ENCODE data around the gene TMA7.
"Not testable (repeated sequence)": the region's sequence is repeated elsewhere in the genome, so short reads cannot be mapped to it uniquely, and the experiment has no call there.

TMA7 gene

GRCh38 chr3:48446425-48447193 lies 6.6 kb downstream of the TMA7 start, which contains the start of gene ATRIP:
ATRIP (plus strand) TSS chr3:48446737; CDS start chr3:48446846, 109 bp downstream.
- DNase-seq (ENCODE audit: insufficient read length) (peak; percentile 94), FAIRE-seq (peak; percentile 91)
- TF ChIP-seq TAF1 (IDR thresholded peaks at IDR 0.05; ENCODE audit: borderline replicate concordance, low read depth, low read length), result peak; percentile 90
- peak; percentile 83 for TF ChIP-seq POLR2AphosphoS5 (IDR thresholded peaks at IDR 0.05; ENCODE audit: low read depth, low read length)
- peak; percentile 97 for TF ChIP-seq POLR2A (IDR thresholded peaks at IDR 0.05; ENCODE audit: low read depth, low read length)

GRCh38 chr3:48451270-48451669 lies 11.2 kb downstream of the TMA7 start:
- no peak for FAIRE-seq
- TF ChIP-seq POLR2A (IDR thresholded peaks at IDR 0.05; ENCODE audit: low read depth, low read length) (no peak), TAF1 (IDR thresholded peaks at IDR 0.05; ENCODE audit: borderline replicate concordance, low read depth, low read length) (no peak), POLR2AphosphoS5 (IDR thresholded peaks at IDR 0.05; ENCODE audit: low read depth, low read length) (no peak)
- no peak for DNase-seq (ENCODE audit: insufficient read length)

DNA sequence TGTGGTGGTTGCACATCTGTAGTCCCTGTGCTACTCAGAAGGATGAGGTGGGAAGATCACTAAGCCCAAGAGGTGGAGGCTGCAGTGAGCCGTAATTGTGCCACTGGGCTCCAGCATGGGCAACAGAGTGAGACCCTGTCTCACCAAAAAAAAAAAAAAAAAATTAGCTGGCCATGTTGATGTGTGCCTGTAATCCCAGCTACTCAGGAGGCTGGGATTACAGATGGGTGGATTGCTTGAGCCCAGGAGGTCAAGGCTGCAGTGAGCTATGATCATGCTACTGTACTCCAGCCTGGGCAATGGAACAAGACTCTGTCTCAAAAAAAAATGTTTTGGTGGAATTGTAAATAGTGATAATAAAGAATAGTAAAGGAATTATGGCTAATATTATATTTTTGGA lies 16.4 kb downstream of the TMA7 start:
- FAIRE-seq (no peak), DNase-seq (ENCODE audit: insufficient read length) (no peak)
- TF ChIP-seq POLR2A (IDR thresholded peaks at IDR 0.05; ENCODE audit: low read depth, low read length) (no peak), TAF1 (IDR thresholded peaks at IDR 0.05; ENCODE audit: borderline replicate concordance, low read depth, low read length) (no peak)

DNA sequence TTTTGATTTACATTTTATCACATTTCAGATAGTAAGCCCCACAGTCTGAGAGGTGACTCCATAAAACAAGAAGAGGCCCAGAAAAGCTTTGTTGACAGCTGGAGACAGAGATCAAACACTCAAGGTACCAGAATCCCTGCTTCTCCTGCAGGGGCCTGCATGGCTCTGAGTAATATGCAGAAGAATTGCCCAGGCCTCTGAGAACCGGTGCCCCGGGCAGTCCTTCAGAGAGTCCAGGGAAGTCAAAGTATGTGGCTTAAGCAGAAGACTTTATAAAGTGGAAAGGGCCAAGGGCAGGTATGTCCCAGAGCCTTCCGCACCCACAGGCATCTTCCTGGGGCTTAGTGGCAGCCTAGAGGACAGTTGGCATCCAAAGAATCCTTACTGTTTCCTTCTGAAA lies 19.3 kb downstream of the TMA7 start:
- FAIRE-seq (no peak), DNase-seq (ENCODE audit: insufficient read length) (no peak)
- TF ChIP-seq POLR2AphosphoS5 (IDR thresholded peaks at IDR 0.05; ENCODE audit: low read depth, low read length), result no peak
- no peak for TF ChIP-seq POLR2A (IDR thresholded peaks at IDR 0.05; ENCODE audit: low read depth, low read length)

- TF ChIP-seq POLR2A (IDR thresholded peaks at IDR 0.05; ENCODE audit: low read depth, low read length) (no peak), POLR2AphosphoS5 (IDR thresholded peaks at IDR 0.05; ENCODE audit: low read depth, low read length) (no peak), TAF1 (IDR thresholded peaks at IDR 0.05; ENCODE audit: borderline replicate concordance, low read depth, low read length) (no peak)
- FAIRE-seq (no peak), DNase-seq (ENCODE audit: insufficient read length) (no peak)
These were observed 19.9 kb downstream of the TMA7 start for GRCh38 chr3:48459773-48460516.

GRCh38 chr3:48460517-48460902 lies 20.5 kb downstream of the TMA7 start:
- no peak for DNase-seq (ENCODE audit: insufficient read length)
- FAIRE-seq, result no peak
- no peak for TF ChIP-seq POLR2AphosphoS5 (IDR thresholded peaks at IDR 0.05; ENCODE audit: low read depth, low read length)
- no peak for TF ChIP-seq TAF1 (IDR thresholded peaks at IDR 0.05; ENCODE audit: borderline replicate concordance, low read depth, low read length)

DNA sequence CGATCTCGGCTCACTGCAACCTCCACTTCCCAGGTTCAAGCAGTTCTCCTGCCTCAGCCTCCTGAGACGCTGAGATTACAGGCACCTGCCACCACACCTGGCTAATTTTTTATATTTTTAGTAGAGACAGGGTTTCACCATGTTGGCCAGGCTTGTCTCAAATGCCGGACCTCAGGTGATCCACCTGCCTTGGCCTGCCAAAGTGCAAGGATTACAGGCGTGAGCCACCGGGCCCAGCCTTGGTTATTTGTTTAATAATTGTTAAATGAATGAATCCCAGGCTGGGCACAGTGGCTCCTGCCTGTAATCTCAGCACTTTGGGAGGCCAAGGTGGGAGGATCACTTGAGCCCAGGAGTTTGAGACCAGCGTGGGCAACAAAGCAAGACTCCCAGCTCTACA lies 21.7 kb downstream of the TMA7 start:
- not testable (repeated sequence) for FAIRE-seq; DNase-seq (ENCODE audit: insufficient read length)

DNA sequence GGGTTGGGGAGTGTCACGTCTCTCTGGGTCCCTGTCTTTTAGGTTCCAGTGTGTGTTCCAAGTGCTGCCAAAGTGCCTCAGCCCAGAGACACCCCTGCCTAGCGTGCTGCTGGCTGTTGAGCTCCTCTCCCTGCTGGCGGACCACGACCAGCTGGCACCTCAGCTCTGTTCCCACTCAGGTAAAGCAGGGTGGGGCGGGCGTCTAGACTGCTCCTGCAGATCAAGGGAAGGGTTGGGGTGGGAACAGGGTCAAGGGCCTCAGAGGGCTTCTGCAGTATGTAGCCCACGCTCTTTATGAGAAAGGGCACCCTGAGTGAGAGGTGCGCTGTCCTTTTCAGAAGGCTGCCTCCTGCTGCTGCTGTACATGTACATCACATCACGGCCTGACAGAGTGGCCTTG lies 23.6 kb downstream of the TMA7 start:
- DNase-seq (ENCODE audit: insufficient read length) (no peak), FAIRE-seq (no peak)
- TF ChIP-seq POLR2A (IDR thresholded peaks at IDR 0.05; ENCODE audit: low read depth, low read length) (no peak), POLR2AphosphoS5 (IDR thresholded peaks at IDR 0.05; ENCODE audit: low read depth, low read length) (no peak), TAF1 (IDR thresholded peaks at IDR 0.05; ENCODE audit: borderline replicate concordance, low read depth, low read length) (no peak)

GRCh38 chr3:48464713-48465221 lies 24.7 kb downstream of the TMA7 start:
- TF ChIP-seq POLR2A (IDR thresholded peaks at IDR 0.05; ENCODE audit: low read depth, low read length) (no peak), POLR2AphosphoS5 (IDR thresholded peaks at IDR 0.05; ENCODE audit: low read depth, low read length) (no peak), TAF1 (IDR thresholded peaks at IDR 0.05; ENCODE audit: borderline replicate concordance, low read depth, low read length) (no peak)
- DNase-seq (ENCODE audit: insufficient read length), result no peak
- FAIRE-seq, result no peak

- no peak for FAIRE-seq
- no peak for DNase-seq (ENCODE audit: insufficient read length)
- TF ChIP-seq POLR2AphosphoS5 (IDR thresholded peaks at IDR 0.05; ENCODE audit: low read depth, low read length), result no peak
- TF ChIP-seq POLR2A (IDR thresholded peaks at IDR 0.05; ENCODE audit: low read depth, low read length), result no peak
- no peak for TF ChIP-seq TAF1 (IDR thresholded peaks at IDR 0.05; ENCODE audit: borderline replicate concordance, low read depth, low read length)
These were observed 25.1 kb downstream of the TMA7 start for GRCh38 chr3:48465237-48465530.

- FAIRE-seq (peak; percentile 99), DNase-seq (ENCODE audit: insufficient read length) (peak; percentile 97)
- TF ChIP-seq POLR2AphosphoS5 (IDR thresholded peaks at IDR 0.05; ENCODE audit: low read depth, low read length) (peak; percentile 98), TAF1 (IDR thresholded peaks at IDR 0.05; ENCODE audit: borderline replicate concordance, low read depth, low read length) (peak; percentile 90), POLR2A (IDR thresholded peaks at IDR 0.05; ENCODE audit: low read depth, low read length) (peak; percentile 98)
These were observed 25.7 kb downstream of the TMA7 start for GRCh38 chr3:48465531-48466378.

All from GM12892 (cell line).